Tibial nerve (tissue), 4 donors: Measurements from ENCODE around the gene TMEM234. TPM values are rescaled to one million over a fixed set of nuclear protein-coding genes. Genes with fewer than 3 reads are reported as not detected.
"Not testable (repeated sequence)": the region's sequence is repeated elsewhere in the genome, so short reads cannot be mapped to it uniquely, and the experiment has no call there.

Experiments
- DNase-seq, 2 donors: peaks; one replicate each; pipeline ENCODE4 v3.0.0-alpha.2; 2019; ENCODE audit warnings: low spot score in 2 of 2
- H3K27ac ChIP-seq, 4 donors: fragments of 200-600 bp; sonication (generic) in 3 of 4; one replicate each; pipeline ENCODE4 v1.5.1; 2017 to 2019; ENCODE audit warnings: mild to moderate bottlenecking in 1 of 4
- H3K27me3 ChIP-seq, 2 donors: fragments of 200-600 bp; sonication (generic) in 1 of 2; one replicate each; pipeline versions ENCODE4 v1.5.1 to v1.6.0; 2017 to 2019
- H3K36me3 ChIP-seq, 3 donors: fragments of 200-600 bp; sonication (generic); one replicate each; pipeline ENCODE4 v1.5.1; 2018 to 2019
- H3K4me1 ChIP-seq, 4 donors: fragments of 200-600 bp; sonication (generic) in 3 of 4; one replicate each; pipeline ENCODE4 v1.5.1; 2017 to 2019
- H3K4me3 ChIP-seq, 4 donors: fragments of 200-600 bp; sonication (generic) in 3 of 4; one replicate each; pipeline ENCODE4 v1.5.1; 2017 to 2019; ENCODE audit warnings: mild to moderate bottlenecking in 1 of 4, moderate library complexity in 1 of 4
- H3K9me3 ChIP-seq, 4 donors: fragments of 200-600 bp; sonication (generic) in 3 of 4; one replicate each; pipeline ENCODE4 v1.5.1; 2017 to 2019
- EP300 ChIP-seq, 2 donors: sonication (generic); formaldehyde crosslinking; IDR thresholded peaks; one replicate each; pipeline ENCODE4 v1.6.1; 2017; ENCODE audit warnings: antibody characterized with exemption in 2 of 2, mild to moderate bottlenecking in 1 of 2
- POLR2A ChIP-seq, 2 donors: fragments of 450-650 bp; IDR thresholded peaks; one replicate each; pipeline ENCODE4 v1.6.1; 2017; ENCODE audit warnings: antibody characterized with exemption in 2 of 2, mild to moderate bottlenecking in 2 of 2, moderate library complexity in 2 of 2
- WGBS, 2 donors: methylation state at CpG; one replicate each; pipeline ENCODE4 v1.1.5; 2018; 5-methylcytosine and 5-hydroxymethylcytosine counted together
- total RNA-seq, 4 donors: library from RNA; depleted of rRNA; stranded (reverse); fragments of >200 nt; gene quantifications; one replicate each; pipeline ENCODE4 v1.1.0, GENCODE V29; 2016
- TF ChIP-seq, protein P1 (sequence below), 5 experiments: fragments of 200-600 bp in 3 of 5; fragments of 450-650 bp in 2 of 5; sonication (generic) in 3 of 5; IDR thresholded peaks; one replicate each; pipeline ENCODE4 v1.5.1; 2016 to 2019; ENCODE audit warnings: antibody characterized with exemption in 5 of 5, mild to moderate bottlenecking in 3 of 5, moderate library complexity in 2 of 5

The TMEM234 gene
- 10 to 100 TPM; 22.5 to 29.0 (median 26.3) TPM for total RNA-seq

DNA sequence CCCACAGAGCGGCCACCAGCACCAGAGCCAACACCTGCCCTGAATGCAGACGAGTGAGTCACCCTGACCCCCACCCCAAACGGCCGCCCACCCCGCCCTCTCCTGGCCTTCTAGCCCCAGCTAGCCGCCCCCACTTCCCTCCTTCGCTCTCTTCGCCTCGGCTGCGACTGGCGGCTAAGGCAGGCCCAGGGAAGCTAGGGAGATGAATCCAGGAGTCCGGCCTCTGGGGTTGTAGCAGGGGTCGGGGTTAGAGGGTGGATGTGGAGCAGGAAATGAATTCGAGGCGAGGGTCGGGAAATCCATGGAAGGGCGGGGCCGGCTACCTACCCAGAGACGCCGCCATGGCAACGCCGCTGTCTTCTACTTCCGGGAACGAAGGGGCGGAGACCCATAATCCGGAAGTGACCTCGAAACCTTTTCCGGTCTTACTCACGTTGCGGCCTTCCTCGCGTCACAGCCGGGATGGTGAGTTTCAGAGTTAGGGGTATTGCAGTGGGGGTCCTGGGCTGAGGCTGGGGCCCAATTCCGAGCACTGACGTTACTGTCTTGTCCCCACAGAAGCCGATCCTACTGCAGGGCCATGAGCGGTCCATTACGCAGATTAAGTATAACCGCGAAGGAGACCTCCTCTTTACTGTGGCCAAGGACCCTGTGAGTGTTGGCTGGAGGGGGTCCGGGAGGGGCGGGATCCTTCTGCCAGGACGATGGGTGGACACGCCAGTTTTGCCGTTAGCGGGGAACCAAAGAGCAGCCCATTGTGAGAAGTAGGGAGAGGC, at the start of gene TMEM234, which contains the start of gene EIF3I:
Gene TMEM234, minus strand, starts transcription at position 374 of the 776 bp plus-strand sequence. Its CDS starts 31 bp downstream, at position 343.
Gene EIF3I, plus strand, starts transcription at position 428 of the 776 bp plus-strand sequence. Its CDS starts 35 bp downstream, at position 463.
- Histone ChIP-seq H3K4me3 (peak within 1 kb of the TSS; percentile 68 to 99 (median 84)), H3K27ac (peak within 1 kb of the TSS; percentile 80 to 96 (median 92)), H3K9me3 (no peaks in the 10 kb centered on the region), H3K36me3 (peaks cover 0 to 65% (median 13%) of the 10 kb centered on the region in 3 donors), H3K27me3 (no peaks in the 10 kb centered on the region), H3K4me1 (peaks cover 0 to 51% (median 23%) of the 10 kb centered on the region in 4 donors)
- 0 to 1% methylated on average over 40 to 46 of the region's 46 CpGs for WGBS, 2 donors
- TF ChIP-seq, protein P1, sequence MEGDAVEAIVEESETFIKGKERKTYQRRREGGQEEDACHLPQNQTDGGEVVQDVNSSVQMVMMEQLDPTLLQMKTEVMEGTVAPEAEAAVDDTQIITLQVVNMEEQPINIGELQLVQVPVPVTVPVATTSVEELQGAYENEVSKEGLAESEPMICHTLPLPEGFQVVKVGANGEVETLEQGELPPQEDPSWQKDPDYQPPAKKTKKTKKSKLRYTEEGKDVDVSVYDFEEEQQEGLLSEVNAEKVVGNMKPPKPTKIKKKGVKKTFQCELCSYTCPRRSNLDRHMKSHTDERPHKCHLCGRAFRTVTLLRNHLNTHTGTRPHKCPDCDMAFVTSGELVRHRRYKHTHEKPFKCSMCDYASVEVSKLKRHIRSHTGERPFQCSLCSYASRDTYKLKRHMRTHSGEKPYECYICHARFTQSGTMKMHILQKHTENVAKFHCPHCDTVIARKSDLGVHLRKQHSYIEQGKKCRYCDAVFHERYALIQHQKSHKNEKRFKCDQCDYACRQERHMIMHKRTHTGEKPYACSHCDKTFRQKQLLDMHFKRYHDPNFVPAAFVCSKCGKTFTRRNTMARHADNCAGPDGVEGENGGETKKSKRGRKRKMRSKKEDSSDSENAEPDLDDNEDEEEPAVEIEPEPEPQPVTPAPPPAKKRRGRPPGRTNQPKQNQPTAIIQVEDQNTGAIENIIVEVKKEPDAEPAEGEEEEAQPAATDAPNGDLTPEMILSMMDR (IDR thresholded peaks at IDR 0.05) = no peak
- TF ChIP-seq POLR2A (IDR thresholded peaks at IDR 0.05) (peak; percentile 72 to 80), EP300 (IDR thresholded peaks at IDR 0.05) (peak; percentile 87 to 95)
- DNase-seq = peak; percentile 85 to 96

DNA sequence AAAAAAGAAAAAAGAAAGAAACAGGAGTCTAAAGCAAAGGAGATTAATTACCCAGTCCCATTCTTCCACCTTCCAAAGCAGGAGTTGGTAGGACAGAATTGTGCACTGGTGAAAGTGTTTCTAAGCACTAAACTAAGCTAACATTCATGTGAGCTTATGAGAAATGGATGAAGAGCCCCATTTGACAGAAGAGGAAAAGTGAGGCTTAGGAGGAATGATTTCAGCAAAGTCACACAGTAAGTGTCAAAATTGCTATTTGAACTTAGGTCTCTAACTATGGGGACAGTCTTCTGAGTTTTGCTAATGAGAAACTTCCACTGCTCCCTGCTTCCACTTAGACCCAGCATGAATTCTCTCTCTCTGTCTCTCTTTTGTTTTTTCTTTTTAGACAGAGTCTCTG, 47.6 kb upstream of the TMEM234 start:
- no peak for DNase-seq
- H3K4me3 ChIP-seq = no peak overlapping the region
- H3K9me3 ChIP-seq = no peaks in the 10 kb centered on the region
- H3K27ac ChIP-seq = no peak overlapping the region
- H3K27me3 ChIP-seq = peaks cover 0 to 24% of the 10 kb centered on the region in 2 donors
- H3K36me3 ChIP-seq = no peaks in the 10 kb centered on the region
- TF ChIP-seq, protein P1 (IDR thresholded peaks at IDR 0.05) = no peak
- no peak for TF ChIP-seq POLR2A (IDR thresholded peaks at IDR 0.05)
- H3K4me1 ChIP-seq = no peaks in the 10 kb centered on the region

DNA sequence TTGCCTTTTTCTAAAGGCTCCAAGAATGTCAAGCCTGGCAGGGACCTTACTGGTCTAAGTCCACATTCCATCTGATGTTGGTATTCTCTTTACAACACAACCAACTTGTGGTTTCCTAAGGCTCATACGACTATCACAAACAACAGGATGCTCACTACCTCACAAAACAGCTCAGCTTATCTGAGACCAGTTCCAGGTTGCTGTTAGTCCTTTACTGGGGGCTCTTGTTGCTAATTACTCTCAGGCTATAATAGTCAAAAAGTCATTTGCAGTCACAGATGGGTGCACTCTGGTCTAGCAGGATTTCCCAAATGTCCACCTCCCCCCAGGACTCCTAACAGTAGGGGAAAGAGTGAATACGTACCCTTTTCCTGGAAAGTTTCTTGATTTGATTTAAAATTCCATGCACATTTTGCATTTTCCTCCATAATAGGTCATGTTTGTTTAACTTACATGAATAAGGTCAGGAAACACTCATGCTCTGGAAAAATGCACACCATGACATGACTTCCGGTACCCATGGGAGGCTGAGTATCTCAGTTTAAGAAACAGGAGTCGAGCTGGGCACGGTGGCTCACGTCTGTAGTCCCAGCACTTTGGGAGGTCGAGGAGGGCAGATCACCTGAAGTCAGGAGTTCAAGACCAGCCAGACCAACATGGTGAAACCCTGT, 44.9 kb upstream of the TMEM234 start:
- no peaks in the 10 kb centered on the region for H3K4me1 ChIP-seq
- DNase-seq = no peak
- no peaks in the 10 kb centered on the region for H3K9me3 ChIP-seq
- H3K27ac ChIP-seq = no peak overlapping the region
- no peaks in the 10 kb centered on the region for H3K36me3 ChIP-seq
- TF ChIP-seq, protein P1 (IDR thresholded peaks at IDR 0.05) = no peak
- TF ChIP-seq POLR2A (IDR thresholded peaks at IDR 0.05) (no peak), EP300 (IDR thresholded peaks at IDR 0.05) (no peak)
- H3K4me3 ChIP-seq = no peak overlapping the region
- peaks cover 0 to 3% of the 10 kb centered on the region in 2 donors for H3K27me3 ChIP-seq
- 39 to 59% methylated on average over 7 of the region's 7 CpGs for WGBS, 2 donors

DNA sequence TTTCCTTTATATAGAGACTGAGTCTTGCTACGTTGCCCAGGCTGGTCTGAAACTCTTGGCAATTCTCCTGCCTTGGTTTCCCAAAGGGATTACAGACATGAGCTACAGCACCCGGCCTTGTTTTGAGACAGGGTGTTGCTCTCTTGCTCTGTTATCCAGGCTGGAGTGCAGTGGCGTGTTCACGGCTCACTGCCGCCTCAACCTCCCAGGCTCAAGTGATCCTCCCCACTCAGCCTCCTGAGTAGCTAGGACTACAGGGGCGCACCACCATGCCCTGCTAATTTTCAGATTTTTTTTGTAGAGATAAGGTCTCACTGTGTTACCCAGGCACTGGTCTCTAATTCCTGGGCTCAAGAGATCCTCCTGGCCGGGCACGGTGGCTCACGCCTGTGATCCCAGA, 43.7 kb upstream of the TMEM234 start:
- H3K4me3 ChIP-seq = no peak overlapping the region
- no peaks in the 10 kb centered on the region for H3K36me3 ChIP-seq
- no peaks in the 10 kb centered on the region for H3K4me1 ChIP-seq
- no peaks in the 10 kb centered on the region for H3K9me3 ChIP-seq
- H3K27me3 ChIP-seq = no peaks in the 10 kb centered on the region
- TF ChIP-seq POLR2A (IDR thresholded peaks at IDR 0.05) (no peak), EP300 (IDR thresholded peaks at IDR 0.05) (no peak)
- TF ChIP-seq, protein P1 (IDR thresholded peaks at IDR 0.05) = no peak
- no peak overlapping the region for H3K27ac ChIP-seq
- no peak for DNase-seq
- 88% methylated on average over 9 of the region's 9 CpGs for WGBS, 2 donors

DNA sequence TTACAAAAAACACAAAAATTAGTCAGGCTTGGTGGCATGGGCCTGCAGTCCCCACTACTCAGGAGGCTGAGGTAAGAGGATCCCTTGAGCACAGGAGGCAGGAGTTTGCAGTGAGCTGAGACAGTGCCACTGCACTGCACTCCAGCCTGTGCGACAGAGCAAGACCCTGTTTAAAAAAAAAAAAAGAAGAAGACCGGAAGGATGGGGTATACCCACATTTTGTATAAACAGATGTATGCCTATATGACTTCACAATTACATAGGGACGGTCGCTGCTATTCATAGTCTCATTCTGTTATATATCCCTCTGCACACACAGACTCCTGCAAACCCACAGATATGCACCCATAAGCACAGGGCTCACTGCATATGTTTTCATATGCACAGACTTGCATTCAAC, 41.6 kb upstream of the TMEM234 start:
- Histone ChIP-seq H3K36me3 (no peaks in the 10 kb centered on the region), H3K27ac (no peak overlapping the region), H3K4me1 (no peaks in the 10 kb centered on the region), H3K9me3 (no peaks in the 10 kb centered on the region), H3K27me3 (no peaks in the 10 kb centered on the region), H3K4me3 (no peak overlapping the region)
- 94 to 95% methylated on average over 4 of the region's 4 CpGs for WGBS, 2 donors
- TF ChIP-seq POLR2A (IDR thresholded peaks at IDR 0.05) (no peak), EP300 (IDR thresholded peaks at IDR 0.05) (no peak)
- TF ChIP-seq, protein P1 (IDR thresholded peaks at IDR 0.05) = no peak
- DNase-seq = no peak

DNA sequence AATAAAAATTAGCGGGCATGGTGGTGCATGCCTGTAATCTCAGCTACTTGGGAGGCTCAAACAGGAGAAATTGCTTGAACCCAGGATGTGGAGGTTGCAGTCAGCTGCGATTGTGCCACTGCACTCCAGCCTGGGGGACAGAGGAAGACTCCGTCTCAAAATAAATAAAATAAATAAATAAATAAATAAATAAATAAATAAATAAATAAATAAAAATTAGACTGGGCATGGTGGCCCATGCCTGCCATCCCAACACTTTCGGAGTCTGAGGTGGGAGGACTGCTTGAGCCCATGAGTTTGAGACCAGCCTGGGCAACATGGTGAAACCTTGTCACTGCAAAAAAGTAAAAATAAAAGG, 41.1 kb upstream of the TMEM234 start:
- WGBS, 2 donors = 92 to 95% methylated on average over 4 of the region's 4 CpGs
- not testable (repeated sequence) for H3K27ac ChIP-seq, DNase-seq, H3K4me3 ChIP-seq, H3K9me3 ChIP-seq, H3K36me3 ChIP-seq, H3K4me1 ChIP-seq, H3K27me3 ChIP-seq
